ENCODE results near the gene TCEAL9.
A peak's percentile ranks its signal among the peaks of the same experiment; 100 is the strongest.
"Not testable (repeated sequence)": the region's sequence is repeated elsewhere in the genome, so short reads cannot be mapped to it uniquely, and the experiment has no call there.

TCEAL9 gene, protein sequence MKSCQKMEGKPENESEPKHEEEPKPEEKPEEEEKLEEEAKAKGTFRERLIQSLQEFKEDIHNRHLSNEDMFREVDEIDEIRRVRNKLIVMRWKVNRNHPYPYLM

GRCh38 chrX:103356130-103356798 lies at the start of gene TCEAL9:
TCEAL9 (plus strand) TSS chrX:103356506; CDS start chrX:103357685, 1,179 bp downstream.
- no peak for DNase-seq (ENCODE audit: low read depth in 2 of 2)

- DNase-seq (ENCODE audit: low read depth in 2 of 2) = no peak
These were observed 46.3 kb upstream of the TCEAL9 start for GRCh38 chrX:103309860-103310554.

DNA sequence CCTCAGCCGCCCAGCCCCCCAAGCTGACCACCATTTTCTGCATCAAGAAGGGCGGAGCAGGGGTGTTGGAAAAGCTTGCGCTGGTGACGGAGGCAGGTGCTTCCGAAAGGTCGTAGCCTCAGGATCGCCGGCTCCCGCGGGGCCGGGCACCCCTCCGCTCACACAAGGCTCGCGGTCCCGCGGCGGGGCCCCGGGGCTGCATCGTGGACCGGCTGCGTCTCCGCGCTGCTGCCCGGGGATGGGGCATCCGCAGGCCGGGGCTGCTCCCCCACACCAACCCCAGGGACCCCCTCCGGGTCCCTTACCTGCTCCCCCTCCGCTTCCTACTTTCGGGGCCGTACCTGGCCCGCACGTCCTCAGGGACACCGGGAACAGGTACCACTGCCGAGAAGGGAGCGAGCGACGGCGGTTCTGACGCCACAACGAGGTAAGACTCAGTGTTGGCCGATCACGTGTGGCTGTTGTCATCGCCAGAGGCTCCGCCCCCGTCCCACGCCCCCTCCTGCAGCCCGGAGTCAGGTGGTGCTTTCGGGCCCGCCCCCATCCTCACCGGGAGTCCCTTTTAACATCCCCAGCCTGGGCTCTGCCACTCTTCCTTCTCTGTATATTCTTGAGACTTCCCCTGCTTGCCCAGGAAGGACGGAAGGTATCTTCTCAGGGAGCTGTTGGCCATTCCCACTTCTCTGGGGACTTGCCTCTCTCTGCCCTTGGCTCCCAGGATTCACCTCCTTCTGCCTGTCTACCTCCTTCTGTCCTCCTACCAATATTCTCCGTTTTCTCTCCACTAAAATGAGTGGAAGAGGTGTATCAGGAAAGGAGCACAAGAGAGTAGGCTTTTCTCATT lies 45.5 kb upstream of the TCEAL9 start, which contains the start of gene BEX2:
Gene BEX2 (minus strand): TSS at position 436 of the 844 bp plus-strand sequence. CDS start 1,014 bp downstream, outside the sequence.
- peak; percentile 61 to 70 for DNase-seq (ENCODE audit: low read depth in 2 of 2)

- no peak for DNase-seq (ENCODE audit: low read depth in 2 of 2)
These were observed 44.9 kb upstream of the TCEAL9 start for GRCh38 chrX:103311399-103311780.

DNA sequence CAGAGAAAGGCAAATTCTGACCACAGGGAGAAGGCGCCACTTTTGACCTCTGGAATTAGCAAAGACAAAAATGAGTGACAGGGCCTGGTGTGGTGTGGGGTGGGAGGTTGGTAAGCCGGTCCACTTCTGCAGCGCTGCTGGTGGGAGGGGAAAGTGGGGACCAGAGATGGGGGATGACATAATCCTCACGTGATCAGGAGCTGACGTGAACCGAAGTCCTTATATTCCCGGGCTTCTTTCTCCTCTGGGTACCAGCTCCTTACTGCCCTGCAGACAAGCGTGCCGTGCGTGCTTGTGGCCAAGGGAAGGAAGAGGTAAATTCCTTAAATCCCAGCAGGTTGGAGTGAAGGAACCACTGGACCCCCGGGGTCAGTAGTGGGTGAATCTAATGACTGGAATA lies 26.3 kb upstream of the TCEAL9 start, which contains the start of gene TCEAL7:
Gene TCEAL7 (plus strand): TSS at position 249 of the 400 bp plus-strand sequence. CDS start 1,165 bp downstream, outside the sequence.
- DNase-seq (ENCODE audit: low read depth in 2 of 2) = no peak

DNA sequence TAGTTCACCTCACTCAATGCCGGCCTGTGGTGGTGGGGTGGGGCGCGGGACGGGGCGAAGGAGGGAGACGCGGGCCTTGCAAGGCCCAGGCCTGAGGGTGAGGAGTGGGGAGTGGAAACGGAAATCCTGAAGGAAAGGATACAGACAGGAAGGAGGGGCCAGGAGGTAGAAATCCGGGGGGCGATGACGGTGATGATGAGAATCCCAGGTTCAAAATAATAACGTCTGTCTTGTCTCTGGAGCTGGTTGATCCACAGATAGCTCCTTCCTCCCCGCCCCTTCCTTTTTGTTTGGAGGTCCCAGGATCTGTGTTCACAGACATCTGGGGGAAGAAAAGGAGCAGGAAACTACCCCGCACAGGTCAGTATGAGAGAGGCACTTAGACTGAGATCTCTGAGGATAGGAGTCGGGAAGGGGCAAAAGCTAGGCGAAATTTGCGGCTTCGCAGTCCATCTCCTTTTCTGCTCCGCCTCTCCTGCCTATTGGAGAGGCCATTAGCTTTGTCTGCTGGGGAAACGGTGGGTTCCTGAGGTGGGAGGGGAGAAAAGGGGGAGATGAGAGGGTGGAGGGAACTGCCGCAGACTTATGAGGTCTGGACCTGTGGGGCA lies 25.5 kb upstream of the TCEAL9 start:
- DNase-seq (ENCODE audit: low read depth in 2 of 2) = no peak

GRCh38 chrX:103338663-103339062 lies 17.6 kb upstream of the TCEAL9 start:
- no peak for DNase-seq (ENCODE audit: low read depth in 2 of 2)

- no peak for DNase-seq (ENCODE audit: low read depth in 2 of 2)
These were observed 13.2 kb upstream of the TCEAL9 start for GRCh38 chrX:103343105-103343504.

- no peak for DNase-seq (ENCODE audit: low read depth in 2 of 2)
These were observed 11.7 kb upstream of the TCEAL9 start for GRCh38 chrX:103344606-103345005.

DNA sequence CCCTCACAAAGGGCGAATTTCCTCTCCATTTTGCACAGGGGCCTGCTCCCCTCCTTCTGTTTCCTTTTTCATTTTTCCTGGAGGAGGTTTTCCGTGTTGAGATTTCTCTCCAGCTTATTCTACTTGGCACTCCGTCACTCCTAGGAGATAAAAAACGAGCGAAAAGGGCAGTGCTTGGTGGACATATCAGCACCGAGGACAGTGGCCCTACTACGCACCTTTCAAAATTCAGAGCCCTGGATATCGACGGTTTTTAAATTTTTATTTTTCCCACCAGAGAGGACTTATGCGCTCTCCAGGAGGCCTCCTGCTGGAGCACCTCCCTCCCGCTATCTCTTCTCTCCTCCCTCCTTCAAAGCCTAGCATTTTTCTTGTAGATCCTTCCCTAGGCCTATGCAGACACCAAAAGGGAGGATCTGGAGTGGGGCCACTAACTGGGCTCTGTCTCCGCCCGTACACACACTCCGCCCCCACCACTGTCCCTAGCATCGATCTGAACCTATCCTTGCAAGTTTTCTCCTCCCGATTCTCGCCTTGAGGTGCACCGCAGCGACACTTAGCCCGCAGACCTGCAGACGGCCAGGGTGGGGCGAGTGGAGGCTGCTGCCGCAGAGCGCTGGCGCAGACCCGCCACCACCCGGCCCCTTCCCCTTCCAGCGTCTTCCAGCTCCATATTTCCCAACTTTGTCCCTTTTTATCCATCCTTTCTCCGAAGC lies 8.5 kb upstream of the TCEAL9 start:
- DNase-seq (ENCODE audit: low read depth in 2 of 2) = no peak

DNA sequence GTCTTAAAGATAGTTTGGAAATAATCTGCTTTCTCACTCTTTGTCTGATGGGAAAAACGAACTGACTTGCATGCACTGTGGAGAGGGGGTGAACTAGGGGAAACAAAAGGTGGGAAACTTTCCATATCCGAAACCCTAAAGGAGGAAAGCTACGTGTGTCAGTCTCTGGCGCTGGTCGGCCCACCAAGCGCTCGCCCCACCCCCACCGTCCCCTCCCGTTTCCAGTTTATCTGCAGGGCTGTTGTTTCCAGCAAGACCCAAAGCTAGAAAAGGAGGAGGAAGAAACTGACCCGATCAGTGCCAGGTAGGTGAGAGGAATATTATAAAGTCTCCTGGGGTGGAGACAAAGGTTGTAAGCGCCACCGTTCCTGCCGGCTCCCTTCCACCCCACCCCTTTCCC lies 552 bp downstream of the TCEAL9 start:
- DNase-seq (ENCODE audit: low read depth in 2 of 2) = no peak

DNA sequence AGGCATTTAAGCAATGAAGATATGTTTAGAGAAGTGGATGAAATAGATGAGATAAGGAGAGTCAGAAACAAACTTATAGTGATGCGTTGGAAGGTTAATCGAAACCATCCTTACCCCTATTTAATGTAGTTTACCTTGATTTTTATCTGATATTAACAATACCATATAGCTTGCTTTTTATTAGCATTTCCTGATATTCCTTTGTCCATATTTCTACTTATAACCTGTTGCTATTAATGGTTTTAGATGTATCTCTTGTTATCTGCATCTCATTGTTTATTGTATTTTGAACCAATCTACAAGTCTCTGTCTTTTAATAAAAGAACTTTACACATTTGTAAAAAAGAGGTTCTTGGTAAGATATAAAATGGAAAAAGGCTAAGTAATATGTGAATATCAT lies 1.6 kb downstream of the TCEAL9 start:
- no peak for DNase-seq (ENCODE audit: low read depth in 2 of 2)

DNA sequence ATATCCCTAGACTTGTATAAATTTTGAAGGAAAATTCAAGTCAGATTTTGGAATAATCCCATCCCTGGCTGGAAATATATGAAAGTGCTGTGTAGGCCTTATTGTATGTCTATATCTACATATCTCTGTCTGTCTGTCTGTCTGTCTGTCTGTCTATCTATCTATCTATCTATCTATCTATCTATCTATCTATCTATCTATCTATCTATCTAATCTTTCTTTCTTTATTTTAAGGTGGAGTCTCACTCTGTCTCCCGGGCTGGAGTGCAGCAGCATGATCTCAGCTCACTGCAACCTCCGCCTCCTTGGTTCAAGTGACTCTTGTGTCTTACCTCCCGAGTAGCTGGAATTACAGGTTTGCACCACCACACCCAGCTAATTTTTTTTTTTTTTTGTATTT lies 3.3 kb downstream of the TCEAL9 start:
- DNase-seq (ENCODE audit: low read depth in 2 of 2) = not testable (repeated sequence)

- no peak for DNase-seq (ENCODE audit: low read depth in 2 of 2)
These were observed 3.8 kb downstream of the TCEAL9 start for GRCh38 chrX:103360092-103360491.

DNA sequence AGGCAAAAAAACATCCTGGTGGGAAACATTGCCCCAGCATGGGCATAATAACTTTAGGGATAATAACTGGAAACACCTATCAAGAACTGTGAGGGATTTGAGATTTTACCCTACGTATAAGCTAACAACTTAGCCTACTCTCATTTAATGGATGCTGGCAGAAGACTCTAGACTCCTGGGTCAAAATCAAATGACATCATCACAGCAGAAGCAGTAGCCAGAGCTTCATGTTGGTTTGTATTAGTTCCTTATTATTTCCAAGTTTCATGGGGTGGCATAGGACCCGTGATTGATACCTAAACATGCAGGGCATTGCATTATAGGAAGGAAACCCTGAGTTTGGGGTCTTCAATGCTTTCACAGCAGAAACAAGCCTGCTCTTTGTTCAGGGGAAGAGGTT lies 4.6 kb downstream of the TCEAL9 start:
- no peak for DNase-seq (ENCODE audit: low read depth in 2 of 2)

DNA sequence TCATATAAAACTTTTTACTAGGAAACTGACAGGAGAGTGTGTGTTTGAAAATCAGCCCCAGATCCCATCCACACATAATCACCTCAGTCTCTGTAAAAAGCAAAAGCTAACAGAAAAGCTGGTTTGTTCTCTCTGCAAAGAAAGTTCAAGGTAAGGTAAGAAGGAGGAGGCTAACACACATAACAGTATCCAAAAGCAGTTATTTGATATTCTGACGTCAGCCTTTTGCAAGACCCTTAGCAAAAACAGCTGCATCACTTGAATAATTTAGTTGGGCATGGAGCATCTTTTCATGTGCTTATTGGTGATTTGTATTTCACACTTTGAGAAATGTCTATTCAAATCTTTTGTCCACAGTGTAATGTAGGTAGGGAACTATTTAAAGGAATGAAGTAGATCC lies 5.5 kb downstream of the TCEAL9 start:
- no peak for DNase-seq (ENCODE audit: low read depth in 2 of 2)

DNA sequence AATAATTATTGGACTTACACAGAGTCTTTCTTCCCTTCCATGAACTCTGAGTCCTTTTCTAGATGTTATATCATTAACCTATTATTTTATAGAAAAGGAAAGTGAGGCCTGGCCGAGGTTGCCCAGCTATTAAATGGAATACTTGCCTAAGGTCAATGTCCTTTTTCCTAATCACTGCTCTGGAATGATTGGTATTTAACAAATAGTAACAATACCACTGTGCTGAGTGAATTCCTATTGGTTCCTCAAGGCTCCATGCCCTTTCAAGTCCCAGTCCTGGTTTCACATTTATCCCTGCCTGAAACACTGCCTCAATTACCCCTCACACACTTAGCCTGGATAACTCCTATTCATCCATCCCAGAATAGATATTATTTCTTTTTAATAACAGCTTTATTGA lies 6.2 kb downstream of the TCEAL9 start:
- DNase-seq (ENCODE audit: low read depth in 2 of 2) = no peak

GRCh38 chrX:103363046-103363445 lies 6.7 kb downstream of the TCEAL9 start:
- DNase-seq (ENCODE audit: low read depth in 2 of 2) = no peak

DNA sequence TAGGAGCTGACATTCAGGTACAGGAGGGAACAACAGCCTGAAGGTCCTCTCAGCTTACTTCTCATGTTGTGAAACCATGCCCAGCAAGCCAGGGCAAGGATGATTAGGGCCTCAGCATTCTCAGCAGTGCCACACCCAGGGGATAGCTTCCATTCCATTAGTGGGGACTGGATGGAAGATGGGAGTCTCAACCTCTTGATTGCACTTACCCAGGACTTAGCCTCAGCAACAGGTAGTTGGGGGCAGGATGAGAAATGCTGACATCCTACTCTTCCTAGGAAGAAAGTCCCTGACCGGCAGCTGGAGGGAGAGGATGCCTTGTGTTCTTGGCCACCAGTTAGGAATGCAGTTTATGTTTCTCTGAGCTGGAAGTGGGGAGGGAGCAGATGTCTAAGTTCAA lies 11.2 kb downstream of the TCEAL9 start:
- no peak for DNase-seq (ENCODE audit: low read depth in 2 of 2)

DNA sequence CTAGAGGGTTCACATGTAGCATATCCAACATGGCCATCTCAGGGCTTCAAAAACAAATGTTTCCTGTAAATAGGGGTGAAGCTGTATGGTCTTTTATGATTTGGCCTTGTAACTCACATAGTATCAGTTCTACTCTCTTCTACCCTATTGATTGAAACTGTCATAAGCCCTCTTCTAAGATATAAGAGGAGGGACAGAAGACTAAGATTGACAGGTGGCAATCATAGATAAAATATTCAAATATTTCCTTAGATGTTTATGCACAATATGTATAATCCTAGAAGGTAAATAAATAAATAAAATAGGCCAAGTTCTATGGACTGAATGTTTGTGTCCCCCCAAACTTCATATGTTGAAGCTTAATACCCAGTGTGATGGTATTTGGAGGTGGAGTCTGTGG lies 13.2 kb downstream of the TCEAL9 start:
- DNase-seq (ENCODE audit: low read depth in 2 of 2) = no peak

- no peak for DNase-seq (ENCODE audit: low read depth in 2 of 2)
These were observed 16.6 kb downstream of the TCEAL9 start for GRCh38 chrX:103372886-103373285.
